Urothelium cell line (cell line): Measurements from ENCODE around the gene SRM.
"Not testable (repeated sequence)": the region's sequence is repeated elsewhere in the genome, so short reads cannot be mapped to it uniquely, and the experiment has no call there.

Experiments
- DNase-seq: peaks from one replicate; pipeline ENCODE4 v3.0.0; 2011; ENCODE audit warnings: low spot score, mixed read lengths
- FAIRE-seq: peaks from 2 replicates; lab custom pipeline; 2011; peaks lifted over from hg19 to GRCh38; lab: Jason Lieb, UNC

The SRM gene

DNA sequence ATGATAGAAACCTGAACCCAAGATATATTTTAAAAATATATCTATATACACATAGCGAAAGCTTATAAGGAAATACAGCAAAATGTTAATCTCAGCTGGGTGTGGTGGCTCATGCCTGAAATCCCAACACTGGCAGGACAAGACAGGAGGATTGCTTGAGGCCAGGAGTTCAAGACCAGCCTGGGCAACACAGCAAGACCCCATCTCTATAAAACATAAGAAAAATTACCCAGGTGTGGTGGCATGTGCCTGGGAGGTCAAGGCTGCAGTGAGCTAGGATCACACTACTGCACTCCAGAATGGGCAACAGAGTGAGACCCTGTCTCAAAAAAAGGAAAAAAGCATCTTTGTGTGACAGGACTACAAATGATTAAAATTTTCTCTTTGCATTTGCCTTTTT, 6.0 kb upstream of the SRM start:
- DNase-seq, result no peak
- FAIRE-seq, result no peak

DNA sequence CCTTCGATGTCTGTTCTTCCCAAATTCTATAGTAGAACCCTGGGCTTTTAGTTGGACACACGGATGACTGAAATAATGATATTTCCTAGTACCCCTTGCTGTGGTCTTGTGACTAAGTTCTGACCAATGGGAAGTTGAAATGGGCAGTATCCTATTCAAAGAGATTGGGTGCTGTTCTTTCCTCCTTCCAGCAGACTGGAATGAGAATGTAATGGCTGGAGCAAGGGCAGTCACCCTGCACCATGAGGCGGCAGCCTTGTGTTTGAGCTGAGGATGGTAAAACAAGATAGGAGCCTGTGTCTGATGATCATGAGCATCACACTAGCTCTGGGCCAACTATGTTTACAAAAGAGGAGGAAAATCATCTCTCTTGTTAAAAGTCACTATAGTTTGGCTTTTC, 5.1 kb upstream of the SRM start:
- no peak for FAIRE-seq
- no peak for DNase-seq

DNA sequence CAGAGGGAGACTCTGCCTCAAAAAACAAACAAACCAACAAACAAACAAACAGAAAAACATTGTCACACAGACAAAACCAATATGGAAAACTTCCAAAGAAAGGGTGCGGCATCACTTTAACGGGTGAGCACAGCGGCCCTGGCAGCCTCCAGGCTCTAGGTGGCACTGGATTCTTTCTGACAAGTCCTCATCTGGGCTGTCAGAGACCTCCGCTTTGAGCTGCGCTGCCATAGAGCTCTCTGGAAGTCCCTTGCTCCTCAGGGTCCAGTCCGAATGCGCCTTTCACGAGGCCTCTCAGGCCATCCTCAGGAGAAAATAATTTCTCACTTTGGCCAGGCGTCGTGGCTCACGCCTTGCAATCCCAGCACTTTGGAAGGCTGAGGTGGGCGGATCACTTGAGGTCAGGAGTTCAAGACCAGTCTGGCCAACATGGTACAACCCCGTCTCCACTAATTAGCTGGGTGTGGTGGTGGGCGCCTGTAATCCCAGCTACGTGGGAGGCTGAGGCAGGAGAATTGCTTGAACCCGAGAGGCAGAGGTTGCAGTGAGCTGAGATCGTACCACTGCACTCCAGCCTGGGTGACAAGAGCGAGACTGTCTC, 4.2 kb upstream of the SRM start:
- FAIRE-seq, DNase-seq: not testable (repeated sequence)

DNA sequence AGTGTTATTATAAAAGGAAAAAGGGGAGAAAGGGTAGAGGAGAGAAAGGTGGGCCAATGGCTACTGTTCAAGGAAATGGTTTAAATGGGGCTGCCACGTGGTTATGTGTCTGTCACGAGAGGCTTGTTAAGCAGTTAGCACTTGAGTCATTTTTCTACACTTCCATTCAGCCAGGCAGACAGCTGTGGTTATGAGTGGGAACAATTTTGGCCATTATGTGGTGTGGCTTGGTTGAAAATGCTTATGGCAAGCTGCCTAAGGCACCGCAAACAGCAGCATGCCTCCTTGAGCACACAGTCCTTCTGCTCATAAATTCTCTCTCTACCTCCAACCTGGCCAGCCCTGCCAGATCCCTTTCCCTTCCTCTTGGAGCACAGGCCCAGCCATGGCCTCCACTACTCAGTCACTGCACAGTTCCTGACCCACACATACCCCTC, 3.2 kb upstream of the SRM start:
- DNase-seq (no peak), FAIRE-seq (no peak)

DNA sequence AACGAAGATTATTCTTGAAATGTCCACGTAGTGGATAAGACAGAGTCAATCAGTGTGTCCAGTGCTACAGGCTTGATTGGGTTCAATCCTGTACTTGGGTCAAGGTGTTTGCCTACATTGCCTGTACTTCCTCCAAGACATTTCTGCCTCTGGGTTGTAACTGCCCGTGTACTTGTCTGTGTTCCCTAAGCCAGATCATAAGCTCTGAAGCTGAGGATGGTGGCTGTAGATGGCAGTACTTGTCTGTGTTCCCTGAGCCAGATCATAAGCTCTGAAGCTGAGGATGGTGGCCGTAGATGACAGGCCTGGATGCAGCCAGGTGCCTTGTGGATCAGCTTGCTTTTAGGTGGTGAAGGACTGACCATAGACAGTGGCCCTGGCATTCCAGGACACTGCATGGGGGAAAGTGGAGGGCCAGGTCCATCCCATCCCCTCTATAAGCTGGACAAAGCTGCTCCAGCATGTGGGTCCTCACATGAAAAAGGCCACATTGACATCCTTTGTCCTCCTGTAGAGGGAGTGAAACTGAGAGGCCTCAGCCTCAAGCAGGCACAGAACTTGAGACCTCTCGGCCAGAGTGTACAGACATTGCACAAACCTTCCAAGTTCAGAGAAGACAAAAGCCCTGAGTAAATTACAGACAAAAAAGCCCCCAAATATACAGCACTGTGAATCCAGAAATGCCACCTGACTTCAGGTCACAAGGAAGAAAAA, 2.0 kb upstream of the SRM start:
- no peak for DNase-seq
- no peak for FAIRE-seq

DNA sequence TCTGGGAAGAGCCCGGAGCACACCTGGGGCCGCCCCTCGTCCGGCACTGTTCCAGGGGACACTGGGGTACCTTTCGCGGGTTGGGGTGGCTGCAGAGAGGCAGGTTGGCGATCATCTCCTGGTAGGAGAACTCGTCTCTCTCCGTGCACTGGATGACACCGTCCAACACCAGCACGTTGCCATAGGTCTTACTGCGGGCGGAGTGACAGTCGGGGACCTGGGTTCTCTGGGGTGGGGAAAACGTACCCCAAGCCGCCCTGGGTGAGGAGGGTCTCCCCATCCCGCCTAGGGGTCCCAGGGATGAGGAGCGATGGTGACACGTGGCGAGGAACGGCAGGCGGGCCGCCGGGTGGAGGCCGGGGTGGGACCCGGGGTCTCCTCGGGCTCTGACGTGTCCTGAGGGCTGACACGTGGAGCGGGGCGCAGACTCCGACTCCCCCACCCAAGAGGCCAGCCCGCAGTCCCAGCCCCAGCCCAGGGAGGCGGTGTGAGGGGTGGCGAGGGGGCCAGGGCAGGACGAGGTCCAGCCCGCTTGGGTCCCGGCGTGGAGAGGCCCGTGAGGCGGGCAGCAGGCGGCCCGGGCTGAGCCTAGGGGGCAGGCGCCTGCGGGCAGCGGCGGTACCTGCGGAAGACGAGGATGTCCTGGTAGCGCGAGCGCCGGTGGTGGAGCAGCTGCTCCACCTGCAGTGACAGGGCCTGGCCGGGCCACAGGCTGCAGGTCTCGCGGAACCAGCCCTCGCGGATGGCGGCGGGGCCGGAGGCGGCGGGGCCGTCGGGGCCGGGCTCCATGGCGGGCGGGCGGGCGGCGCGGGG, 457 bp downstream of the SRM start:
- DNase-seq, result peak; percentile 30

DNA sequence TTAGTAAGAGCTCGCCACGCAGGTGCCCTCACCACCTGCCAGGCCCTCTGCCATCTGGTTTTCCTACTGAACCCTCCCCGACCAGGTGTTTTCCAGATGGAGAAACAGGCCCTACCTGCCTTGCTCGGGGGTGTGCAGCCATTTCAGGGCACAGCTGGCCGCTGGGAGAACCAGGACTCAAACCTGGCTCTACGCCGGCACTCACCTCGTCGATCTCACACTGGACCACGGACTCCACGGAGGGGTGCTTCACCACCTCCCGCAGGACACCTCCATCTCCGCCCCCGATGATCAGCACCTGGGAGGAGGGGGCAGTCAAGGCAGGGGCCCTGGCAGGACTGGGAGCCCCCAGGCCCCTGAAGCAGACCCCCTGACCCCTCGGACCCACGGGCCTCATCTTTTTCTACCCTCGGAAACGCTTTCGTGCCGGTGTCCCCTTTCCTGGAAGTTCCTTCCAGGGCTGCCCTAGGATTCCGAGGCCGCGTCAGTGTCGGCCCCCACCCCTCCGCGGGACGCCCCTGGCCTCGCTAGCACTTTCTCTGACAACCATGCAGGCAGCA, 1.1 kb downstream of the SRM start:
- DNase-seq (no peak), FAIRE-seq (no peak)

More for the DNA sequence above, 457 bp downstream of the SRM start:
- FAIRE-seq, result no peak

DNA sequence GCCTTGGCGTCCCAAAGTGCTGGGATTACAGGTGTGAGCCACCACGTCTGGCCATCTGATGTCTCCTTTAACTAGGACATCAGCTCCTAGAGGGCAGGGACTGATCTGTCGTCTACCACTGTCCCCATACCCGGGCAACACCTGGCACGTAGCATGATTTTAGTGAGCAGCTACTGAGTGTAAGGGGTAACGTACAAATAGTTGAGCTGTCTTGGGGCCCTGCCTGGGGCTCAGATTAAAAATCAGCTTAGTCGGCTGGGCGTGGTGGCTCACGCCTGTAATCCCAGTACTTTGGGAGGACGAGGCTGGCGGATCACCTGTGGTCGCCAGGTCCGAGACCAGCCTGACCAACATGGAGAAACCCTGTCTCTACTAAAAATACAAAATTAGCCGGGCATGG, 1.8 kb downstream of the SRM start:
- no peak for FAIRE-seq

DNA sequence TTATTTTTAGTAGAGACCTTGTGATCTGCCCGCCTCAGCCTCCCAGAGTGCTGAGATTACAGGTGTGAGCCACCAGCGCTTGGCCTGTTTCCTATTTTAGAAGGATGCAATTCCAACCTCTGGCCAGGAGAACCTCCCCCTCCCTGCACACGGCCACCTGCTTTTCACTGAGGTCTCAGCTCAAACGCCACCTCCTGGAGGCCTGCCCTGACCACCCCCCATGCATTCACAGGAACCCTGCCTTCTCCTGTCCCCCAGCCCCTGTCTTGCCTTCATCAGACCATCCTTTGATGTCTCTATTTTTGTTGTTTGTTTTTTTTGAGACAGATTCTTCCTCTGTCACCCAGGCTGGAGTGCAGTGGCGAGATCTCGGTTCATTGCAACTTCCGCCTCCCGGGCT, 2.3 kb downstream of the SRM start:
- DNase-seq (no peak), FAIRE-seq (no peak)

More for the DNA sequence above, 1.8 kb downstream of the SRM start:
- DNase-seq, result no peak

DNA sequence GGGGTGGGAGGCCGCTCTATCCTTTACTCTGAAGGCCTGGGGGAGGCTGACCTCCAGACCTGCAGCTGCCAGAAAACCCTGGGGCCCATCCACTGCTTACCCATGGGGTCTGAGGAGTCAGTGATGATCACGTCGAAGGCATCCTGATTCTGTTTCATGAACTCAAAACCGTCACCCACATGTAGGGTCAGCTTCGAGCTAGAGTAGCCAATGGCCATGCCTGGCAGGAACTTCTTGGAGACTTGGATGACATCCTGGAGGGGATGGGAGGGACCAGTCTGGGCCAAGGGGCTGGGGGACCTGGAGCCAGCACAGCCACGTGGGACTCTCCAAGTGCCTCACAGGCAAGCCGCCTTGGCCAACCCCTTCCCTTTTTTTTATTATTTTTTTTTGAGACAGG, 3.3 kb downstream of the SRM start:
- DNase-seq, result no peak
- no peak for FAIRE-seq

DNA sequence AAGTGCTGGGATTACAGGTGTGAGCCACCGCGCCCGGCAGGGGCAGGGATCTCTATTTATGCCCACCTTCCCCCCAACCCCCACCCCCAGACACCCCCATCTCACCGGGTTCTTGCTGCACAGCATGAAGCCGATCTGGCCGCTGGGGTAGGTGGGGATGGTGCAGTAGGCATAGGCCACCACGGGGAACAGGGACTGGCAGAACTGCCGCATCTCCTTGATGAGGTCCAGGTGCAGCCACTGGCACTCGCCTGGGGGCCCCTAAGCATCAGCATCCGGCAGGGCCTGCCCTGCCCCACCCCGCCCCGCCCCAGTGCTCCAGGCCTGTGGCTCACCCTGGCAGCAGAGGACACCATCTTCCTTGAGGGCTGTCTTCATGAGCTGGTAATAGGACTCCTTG, 4.1 kb downstream of the SRM start:
- no peak for DNase-seq
- FAIRE-seq, result no peak

DNA sequence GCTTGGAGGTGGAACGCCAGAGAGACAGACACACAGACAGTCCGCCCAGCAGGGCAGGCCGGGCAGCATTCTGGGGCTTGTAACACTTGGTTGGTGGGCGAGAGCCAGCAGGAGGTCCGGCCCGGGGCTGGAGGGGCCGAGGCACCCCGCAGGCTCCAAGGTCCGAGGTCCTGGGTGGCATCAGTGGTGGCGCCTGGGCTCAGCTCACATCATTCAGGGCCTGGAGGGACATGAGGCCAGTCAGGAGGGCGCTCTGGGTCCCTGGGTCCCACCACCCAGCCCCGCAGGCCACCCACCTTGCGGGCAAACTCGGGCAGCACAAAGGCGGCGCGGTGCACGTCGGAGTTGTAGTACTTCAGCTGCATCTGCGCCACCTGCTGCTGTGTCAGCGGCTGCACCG, 5.2 kb downstream of the SRM start:
- FAIRE-seq, result no peak
- no peak for DNase-seq

DNA sequence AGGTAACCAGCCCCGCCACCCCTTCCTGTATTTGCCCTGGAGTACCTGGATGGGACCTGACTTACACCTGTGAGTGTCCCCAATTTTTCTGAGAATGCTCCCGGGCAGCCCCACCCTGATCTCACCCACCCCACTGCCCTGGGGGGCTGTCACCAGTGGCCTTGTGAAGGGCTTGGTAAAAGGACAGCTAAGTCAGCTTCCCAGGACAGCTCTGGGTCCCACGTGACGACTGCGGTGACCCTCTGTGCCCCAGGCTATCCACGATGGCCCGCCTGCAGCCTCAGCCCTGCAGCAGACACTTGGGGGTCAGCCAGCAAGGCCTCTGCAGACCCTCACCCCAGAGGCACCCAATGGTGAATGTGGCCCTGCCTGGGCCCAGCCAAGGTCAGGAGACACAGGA, 5.6 kb downstream of the SRM start:
- no peak for FAIRE-seq
- no peak for DNase-seq

DNA sequence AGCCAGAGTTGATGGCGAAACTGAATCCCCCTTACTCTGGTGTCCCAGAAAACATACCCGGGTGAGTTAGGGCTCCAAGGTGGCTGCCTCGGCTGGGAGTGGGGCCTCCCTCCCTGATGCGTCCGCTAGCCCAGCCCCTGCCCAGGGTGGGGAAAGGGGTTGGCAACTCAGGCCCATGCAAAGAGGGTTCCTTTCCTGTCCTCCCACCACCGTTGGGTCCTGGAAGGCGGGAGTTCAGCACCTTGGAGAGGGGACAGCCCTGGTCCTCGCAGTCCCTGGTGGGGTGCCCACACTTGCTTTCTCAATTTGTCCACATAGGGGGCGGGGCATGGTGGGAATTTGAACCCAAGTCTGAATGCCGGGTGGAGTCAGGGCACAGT, 6.1 kb downstream of the SRM start:
- FAIRE-seq, result no peak
- peak; percentile 40 for DNase-seq

DNA sequence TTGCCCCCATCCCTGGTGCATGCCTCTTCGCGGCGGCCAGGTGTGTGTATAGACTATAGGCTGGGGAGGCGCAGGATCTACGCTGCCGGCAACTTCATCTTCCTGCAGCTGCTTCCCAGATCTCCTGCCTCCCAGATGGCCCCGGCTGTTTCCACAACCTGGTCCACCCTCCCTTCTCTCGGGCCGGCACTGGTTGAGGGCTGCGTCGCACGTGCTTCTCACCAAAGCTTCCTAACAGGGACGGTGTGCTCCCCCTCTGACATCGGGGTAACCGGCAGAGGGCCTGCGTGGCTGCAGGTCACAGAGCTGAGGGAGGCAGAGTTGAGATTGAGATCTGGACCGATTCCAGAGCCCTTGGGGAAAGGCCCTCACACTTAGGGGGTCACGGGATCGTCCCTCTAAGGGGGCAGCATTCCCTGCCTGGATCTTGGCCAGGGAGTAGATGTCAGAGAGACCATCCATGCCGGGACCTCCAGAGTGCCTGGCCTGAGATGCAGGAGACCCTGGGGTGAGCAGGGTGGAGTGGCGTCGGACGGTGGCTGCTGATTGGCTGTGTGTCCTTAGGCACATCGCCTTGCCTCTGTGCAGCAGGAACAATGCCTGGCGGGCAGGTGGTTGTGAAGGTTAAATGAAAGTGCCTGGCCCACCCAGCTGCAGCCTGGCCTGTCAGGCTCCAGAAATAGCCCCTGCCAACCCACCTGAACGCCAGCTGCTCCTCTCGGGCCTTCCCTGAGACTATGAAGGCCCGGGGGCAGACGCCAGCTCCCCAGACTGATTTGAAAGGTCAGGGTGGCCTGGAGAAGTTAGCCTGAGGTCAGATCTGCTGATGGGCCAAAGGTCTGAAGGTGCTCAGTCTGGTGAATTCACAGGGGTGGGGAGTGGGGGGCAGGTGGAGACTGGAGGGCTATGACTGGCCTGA, 6.7 kb downstream of the SRM start:
- no peak for FAIRE-seq
- DNase-seq, result no peak

DNA sequence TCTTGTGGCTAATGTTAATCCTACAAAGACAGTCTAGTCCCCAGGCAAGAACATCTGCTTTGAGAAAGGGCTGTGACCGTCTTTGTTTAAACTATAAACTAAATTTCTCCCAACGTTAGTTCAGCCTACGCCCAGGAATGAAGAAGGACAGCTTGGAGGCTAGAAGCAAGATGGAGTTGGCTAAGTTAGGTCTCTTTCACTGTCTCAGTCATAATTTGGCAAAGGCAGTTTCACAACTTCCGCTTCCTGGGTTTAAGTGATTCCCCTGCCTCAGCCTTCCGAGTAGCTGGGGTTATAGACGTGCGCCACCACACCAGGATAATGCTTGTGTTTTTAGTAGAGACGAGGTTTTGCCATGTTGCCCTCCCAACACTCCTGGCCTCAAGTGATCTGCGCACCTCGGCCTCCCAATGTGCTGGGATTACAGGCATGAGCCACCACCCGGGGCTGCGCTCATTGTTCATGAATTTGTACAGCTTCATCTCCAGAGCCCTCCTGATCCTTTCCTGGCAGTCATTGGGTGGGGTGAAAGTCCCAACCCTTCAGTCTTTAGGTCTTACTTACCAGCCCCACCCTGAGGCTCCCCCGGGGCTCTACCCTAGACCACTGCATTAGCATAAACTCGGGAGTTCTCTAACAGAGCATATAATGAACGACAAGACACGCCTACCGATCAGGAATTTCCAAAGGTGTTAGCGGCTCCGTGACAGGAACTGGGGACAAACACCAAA, 7.9 kb downstream of the SRM start:
- no peak for DNase-seq

DNA sequence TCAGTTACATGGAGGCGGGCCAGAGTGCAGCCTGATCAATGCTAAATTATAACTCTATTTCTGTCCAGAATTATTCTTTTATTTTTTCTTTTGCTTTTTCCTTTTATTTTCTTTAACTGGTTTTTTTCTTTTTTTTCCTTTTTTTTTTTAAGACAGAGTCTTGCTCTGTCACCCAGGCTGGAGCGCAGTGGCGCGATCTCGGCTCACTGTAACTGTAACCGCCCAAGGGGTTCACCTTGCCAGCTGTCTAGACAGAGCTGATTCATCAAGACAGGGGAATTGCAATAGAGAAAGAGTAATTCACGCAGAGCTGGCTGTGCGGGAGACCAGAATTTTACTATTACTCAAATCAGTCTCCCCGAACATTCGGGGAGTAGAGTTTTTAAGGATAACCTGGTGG, 8.7 kb downstream of the SRM start:
- FAIRE-seq, result not testable (repeated sequence)

More for the DNA sequence above, 7.9 kb downstream of the SRM start:
- no peak for FAIRE-seq

DNA sequence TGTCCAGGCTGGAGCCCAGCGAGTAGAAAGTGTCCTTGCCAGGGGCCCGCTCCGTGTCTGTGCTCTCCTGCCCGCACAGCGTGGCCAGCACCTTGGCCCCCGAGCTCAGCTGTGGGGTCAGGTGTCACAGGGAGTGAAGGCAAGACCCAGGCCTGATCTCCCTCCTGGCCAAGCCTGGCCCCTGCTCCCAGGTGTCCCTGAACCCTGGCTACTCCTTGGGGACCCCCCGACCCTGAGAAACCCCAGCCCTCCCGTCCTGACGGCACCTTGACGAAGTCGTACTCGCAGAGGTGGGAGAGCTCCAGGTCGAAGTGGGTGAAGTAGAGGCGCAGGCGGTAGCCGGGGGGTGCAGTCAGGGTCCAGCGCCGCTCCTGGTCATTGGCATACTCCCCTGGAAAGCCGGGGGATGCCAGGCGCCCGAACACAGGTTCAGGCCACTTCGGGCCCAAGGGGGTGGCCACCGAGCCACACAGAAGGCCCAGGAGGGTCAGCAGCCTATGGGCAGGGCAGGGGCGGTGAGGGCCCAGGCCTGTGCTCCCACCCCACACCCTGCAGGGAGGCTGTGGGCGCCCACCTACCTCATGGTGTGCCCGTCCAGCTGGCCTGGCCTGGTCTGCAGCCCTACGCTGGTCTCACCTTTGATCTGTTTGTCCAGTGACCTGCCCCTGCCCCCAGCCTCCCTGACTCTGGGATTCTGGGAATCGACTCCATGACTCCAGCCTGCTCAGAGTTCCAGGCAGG, 13.0 kb downstream of the SRM start, which contains the start of gene MASP2:
MASP2 (minus strand) TSS at position 615 of the 741 bp plus-strand sequence; CDS start at position 583, 32 bp downstream.
- no peak for FAIRE-seq
- no peak for DNase-seq

More for the DNA sequence above, 8.7 kb downstream of the SRM start:
- not testable (repeated sequence) for DNase-seq

DNA sequence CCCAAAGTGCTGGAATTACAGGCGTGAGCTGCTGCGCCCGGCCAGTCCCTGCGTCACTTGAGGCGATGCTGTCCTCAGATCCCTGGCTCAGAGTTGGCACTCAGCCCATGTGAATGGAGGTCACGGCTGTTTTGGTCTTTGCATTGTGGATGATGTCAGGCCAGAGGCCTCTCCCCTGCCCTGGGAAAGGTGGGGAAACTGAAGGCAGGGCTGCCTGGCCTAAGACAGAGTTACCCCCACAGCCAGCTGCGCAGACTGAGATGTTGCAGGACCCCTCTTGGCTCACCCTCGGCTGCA, 13.6 kb downstream of the SRM start:
- FAIRE-seq (no peak), DNase-seq (no peak)
